ENCODE measurements around the gene MSH5. TPM values are rescaled to one million over a fixed set of nuclear protein-coding genes. Genes with fewer than 3 reads are reported as not detected.

Gene MSH5
- total and polyA plus RNA-seq, 2 of the 13 experiments (the other 11 are each of a cell fraction or from before 2014, with no cell fraction given), result 10.2 to 38.7 TPM

GRCh38 chr6:31736021-31736767 lies 3.6 kb upstream of the MSH5 start, which contains the start of gene CLIC1 (continued):
- TF ChIP-seq, protein P1, sequence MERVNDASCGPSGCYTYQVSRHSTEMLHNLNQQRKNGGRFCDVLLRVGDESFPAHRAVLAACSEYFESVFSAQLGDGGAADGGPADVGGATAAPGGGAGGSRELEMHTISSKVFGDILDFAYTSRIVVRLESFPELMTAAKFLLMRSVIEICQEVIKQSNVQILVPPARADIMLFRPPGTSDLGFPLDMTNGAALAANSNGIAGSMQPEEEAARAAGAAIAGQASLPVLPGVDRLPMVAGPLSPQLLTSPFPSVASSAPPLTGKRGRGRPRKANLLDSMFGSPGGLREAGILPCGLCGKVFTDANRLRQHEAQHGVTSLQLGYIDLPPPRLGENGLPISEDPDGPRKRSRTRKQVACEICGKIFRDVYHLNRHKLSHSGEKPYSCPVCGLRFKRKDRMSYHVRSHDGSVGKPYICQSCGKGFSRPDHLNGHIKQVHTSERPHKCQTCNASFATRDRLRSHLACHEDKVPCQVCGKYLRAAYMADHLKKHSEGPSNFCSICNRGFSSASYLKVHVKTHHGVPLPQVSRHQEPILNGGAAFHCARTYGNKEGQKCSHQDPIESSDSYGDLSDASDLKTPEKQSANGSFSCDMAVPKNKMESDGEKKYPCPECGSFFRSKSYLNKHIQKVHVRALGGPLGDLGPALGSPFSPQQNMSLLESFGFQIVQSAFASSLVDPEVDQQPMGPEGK (CRISPR knock-in tag; IDR thresholded peaks at IDR 0.05), result peak; percentile 98
- no peak for TF ChIP-seq MBNL3 (CRISPR knock-in tag; conservative IDR thresholded peaks at IDR 0.05)
- no peak for TF ChIP-seq ZBTB34 (CRISPR knock-in tag; IDR thresholded peaks at IDR 0.05)
- TF ChIP-seq ZNF75D (CRISPR knock-in tag; IDR thresholded peaks at IDR 0.05; ENCODE audit: borderline replicate concordance), result no peak
- TF ChIP-seq ESRRA (CRISPR knock-in tag; IDR thresholded peaks at IDR 0.05; ENCODE audit: low read depth), result no peak
- TF ChIP-seq TEAD3 (CRISPR knock-in tag; optimal IDR thresholded peaks at IDR 0.05; ENCODE audit: borderline replicate concordance), result peak; percentile 63
- peak; percentile 52; the same call in 1 of the 2 replicates for TF ChIP-seq ZNF788 (CRISPR knock-in tag; IDR thresholded peaks at IDR 0.05; ENCODE audit: borderline replicate concordance)
- TF ChIP-seq, protein P2, sequence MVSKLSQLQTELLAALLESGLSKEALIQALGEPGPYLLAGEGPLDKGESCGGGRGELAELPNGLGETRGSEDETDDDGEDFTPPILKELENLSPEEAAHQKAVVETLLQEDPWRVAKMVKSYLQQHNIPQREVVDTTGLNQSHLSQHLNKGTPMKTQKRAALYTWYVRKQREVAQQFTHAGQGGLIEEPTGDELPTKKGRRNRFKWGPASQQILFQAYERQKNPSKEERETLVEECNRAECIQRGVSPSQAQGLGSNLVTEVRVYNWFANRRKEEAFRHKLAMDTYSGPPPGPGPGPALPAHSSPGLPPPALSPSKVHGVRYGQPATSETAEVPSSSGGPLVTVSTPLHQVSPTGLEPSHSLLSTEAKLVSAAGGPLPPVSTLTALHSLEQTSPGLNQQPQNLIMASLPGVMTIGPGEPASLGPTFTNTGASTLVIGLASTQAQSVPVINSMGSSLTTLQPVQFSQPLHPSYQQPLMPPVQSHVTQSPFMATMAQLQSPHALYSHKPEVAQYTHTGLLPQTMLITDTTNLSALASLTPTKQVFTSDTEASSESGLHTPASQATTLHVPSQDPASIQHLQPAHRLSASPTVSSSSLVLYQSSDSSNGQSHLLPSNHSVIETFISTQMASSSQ (IDR thresholded peaks at IDR 0.05; ENCODE audit: low read depth), result peak; percentile 37
- TF ChIP-seq, protein P2 (CRISPR knock-in tag; IDR thresholded peaks at IDR 0.05; ENCODE audit: borderline replicate concordance), result peak; percentile 49; the same call in 1 of the 2 replicates
- TF ChIP-seq ZNF225 (CRISPR knock-in tag; IDR thresholded peaks at IDR 0.05), result peak; percentile 54
- no peak for TF ChIP-seq SOX6 (IDR thresholded peaks at IDR 0.05)
- peak; percentile 35 for TF ChIP-seq SOX6 (CRISPR knock-in tag; IDR thresholded peaks at IDR 0.05)
- 0 out of 2 replicates have a peak, but pooled peaks have one; percentile 59 for TF ChIP-seq ZNF749 (CRISPR knock-in tag; IDR thresholded peaks at IDR 0.05; ENCODE audit: borderline replicate concordance)
- no peak for TF ChIP-seq ZBTB21 (CRISPR knock-in tag; IDR thresholded peaks at IDR 0.05)
- TF ChIP-seq DR1 (CRISPR knock-in tag; IDR thresholded peaks at IDR 0.05), result peak; percentile 41; the same call in 1 of the 2 replicates
- TF ChIP-seq, protein P3, sequence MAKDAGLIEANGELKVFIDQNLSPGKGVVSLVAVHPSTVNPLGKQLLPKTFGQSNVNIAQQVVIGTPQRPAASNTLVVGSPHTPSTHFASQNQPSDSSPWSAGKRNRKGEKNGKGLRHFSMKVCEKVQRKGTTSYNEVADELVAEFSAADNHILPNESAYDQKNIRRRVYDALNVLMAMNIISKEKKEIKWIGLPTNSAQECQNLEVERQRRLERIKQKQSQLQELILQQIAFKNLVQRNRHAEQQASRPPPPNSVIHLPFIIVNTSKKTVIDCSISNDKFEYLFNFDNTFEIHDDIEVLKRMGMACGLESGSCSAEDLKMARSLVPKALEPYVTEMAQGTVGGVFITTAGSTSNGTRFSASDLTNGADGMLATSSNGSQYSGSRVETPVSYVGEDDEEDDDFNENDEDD (CRISPR knock-in tag; IDR thresholded peaks at IDR 0.05; ENCODE audit: borderline replicate concordance), result peak; percentile 41; the same call in 1 of the 2 replicates
- peak; percentile 97 for TF ChIP-seq RBM39 (IDR thresholded peaks at IDR 0.05; ENCODE audit: low read depth, low read length, poor library complexity, severe bottlenecking)
- no peak for TF ChIP-seq CENPT (CRISPR knock-in tag; IDR thresholded peaks at IDR 0.05; ENCODE audit: low read depth)
- no peak for TF ChIP-seq ZFP36L2 (CRISPR knock-in tag; IDR thresholded peaks at IDR 0.05)
- TF ChIP-seq, protein P4, sequence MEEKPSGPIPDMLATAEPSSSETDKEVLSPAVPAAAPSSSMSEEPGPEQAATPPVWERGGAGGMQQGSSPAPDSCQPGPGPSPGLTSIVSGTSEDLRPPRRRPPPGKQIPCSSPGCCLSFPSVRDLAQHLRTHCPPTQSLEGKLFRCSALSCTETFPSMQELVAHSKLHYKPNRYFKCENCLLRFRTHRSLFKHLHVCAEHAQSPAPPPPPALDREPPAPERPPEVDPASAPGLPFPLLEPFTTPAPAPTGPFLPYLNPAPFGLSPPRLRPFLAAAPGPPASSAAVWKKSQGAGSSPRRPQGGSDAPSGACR (CRISPR knock-in tag; IDR thresholded peaks at IDR 0.05), result peak; percentile 94

All from HepG2 (cell line).